NB4 (cell line): ENCODE measurements around the gene DUSP7.
A peak's percentile ranks its signal among the peaks of the same experiment; 100 is the strongest.

ENCODE experiments used
- DNase-seq: peaks from one replicate; pipeline ENCODE4 v3.0.0; 2010; ENCODE audit warnings: low read depth
- H3K4me3 ChIP-seq: one replicate; pipeline ENCODE4 v1.5.1; 2011; ENCODE audit warnings: mild to moderate bottlenecking, low read depth, low read length, moderate library complexity
- MYC ChIP-seq: IDR thresholded peaks from 2 replicates; pipeline ENCODE4 v1.6.1; 2011; ENCODE audit warnings: low read depth, low read length
- POLR2A ChIP-seq: IDR thresholded peaks from 2 replicates; pipeline ENCODE4 v1.6.1; 2011; ENCODE audit warnings: mild to moderate bottlenecking; ENCODE audit not compliant: insufficient read length; ENCODE audit errors: extremely low read depth
- TF ChIP-seq, protein P1 (sequence below): IDR thresholded peaks from one replicate; pipeline ENCODE4 v1.5.1; 2012; ENCODE audit warnings: low read depth, low read length
- TF ChIP-seq, protein P2 (sequence below): IDR thresholded peaks from 2 replicates; pipeline ENCODE4 v1.6.1; 2011; ENCODE audit warnings: low read depth, low read length

Gene DUSP7

GRCh38 chr3:52090933-52091468 is 34.6 kb upstream of the DUSP7 start:
- no peak for DNase-seq
- H3K4me3 ChIP-seq: no peak overlapping the region
- TF ChIP-seq, protein P1, sequence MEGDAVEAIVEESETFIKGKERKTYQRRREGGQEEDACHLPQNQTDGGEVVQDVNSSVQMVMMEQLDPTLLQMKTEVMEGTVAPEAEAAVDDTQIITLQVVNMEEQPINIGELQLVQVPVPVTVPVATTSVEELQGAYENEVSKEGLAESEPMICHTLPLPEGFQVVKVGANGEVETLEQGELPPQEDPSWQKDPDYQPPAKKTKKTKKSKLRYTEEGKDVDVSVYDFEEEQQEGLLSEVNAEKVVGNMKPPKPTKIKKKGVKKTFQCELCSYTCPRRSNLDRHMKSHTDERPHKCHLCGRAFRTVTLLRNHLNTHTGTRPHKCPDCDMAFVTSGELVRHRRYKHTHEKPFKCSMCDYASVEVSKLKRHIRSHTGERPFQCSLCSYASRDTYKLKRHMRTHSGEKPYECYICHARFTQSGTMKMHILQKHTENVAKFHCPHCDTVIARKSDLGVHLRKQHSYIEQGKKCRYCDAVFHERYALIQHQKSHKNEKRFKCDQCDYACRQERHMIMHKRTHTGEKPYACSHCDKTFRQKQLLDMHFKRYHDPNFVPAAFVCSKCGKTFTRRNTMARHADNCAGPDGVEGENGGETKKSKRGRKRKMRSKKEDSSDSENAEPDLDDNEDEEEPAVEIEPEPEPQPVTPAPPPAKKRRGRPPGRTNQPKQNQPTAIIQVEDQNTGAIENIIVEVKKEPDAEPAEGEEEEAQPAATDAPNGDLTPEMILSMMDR: no peak

- TF ChIP-seq, protein P2, sequence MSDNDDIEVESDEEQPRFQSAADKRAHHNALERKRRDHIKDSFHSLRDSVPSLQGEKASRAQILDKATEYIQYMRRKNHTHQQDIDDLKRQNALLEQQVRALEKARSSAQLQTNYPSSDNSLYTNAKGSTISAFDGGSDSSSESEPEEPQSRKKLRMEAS: no peak
- TF ChIP-seq, protein P1: no peak
- TF ChIP-seq MYC: no peak
- no peak for TF ChIP-seq POLR2A
- H3K4me3 ChIP-seq: no peak overlapping the region
- DNase-seq: peak; percentile 64
These were observed 34.0 kb upstream of the DUSP7 start for GRCh38 chr3:52090131-52090932.

DNA sequence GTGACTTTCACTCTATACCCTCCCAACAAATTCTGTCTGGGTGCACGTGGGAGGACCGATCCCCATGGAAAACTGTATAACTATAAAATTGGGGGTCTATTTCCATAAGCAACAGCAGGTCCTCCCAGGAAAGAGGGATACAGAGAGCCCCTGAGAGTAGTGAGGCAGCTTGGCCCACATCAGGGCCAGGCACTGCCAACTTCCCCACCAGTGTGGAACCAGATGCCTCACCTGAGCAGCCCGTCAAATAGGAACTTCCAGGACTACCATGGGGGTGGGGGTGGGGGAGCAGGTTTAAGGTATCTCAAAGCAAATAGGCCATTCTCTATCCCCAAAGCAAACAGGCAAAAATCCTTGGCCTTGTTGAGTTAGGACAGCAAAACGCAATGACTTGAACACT is 33.3 kb upstream of the DUSP7 start:
- no peak overlapping the region for H3K4me3 ChIP-seq
- no peak for DNase-seq

DNA sequence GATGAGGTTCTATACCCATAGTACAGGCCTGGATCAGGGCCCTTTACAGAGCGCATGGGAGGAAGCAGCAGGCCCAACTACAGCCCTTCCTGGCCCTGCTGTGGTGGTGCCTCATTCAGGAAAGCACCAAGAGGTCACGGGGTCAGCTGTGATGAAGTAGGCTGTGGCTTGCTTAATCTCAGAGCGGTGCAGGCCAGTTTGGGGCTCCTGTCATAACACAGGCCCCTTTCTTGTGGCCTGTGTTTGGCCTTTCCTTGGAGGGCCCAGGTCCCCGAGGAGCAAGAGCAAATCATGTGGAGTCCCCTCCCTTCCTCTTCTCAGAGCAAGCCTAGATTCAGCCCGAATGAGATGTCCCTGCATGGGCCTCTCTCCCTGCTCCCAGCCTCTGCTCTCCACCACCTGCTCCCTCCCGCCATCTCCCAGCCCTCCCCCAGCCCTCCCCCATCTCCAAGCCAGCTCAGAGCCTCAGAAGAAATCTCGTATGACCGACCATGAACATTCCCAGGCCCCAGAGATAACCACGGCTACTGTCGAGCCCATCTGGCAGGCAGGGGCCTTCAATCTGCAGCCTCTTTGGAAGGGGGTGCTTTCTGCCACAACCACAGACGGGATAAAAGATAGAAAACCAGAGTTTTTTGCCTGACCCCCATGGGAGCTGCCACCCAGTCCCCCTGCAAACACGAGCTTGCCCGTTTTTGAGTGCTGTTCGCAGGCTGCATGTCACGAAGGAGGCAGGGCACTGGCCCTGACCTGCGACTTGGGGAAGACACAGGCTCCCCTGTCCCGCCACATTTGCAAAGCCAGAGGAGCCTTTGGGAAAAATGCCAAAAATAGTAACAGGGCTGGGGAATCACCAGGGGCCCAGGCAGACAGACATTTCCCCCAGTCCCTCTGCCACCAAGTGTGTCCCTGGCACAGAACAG is 32.3 kb upstream of the DUSP7 start:
- peak; percentile 95 for DNase-seq
- no peak overlapping the region for H3K4me3 ChIP-seq
- TF ChIP-seq, protein P1: no peak
- TF ChIP-seq, protein P2: peak; percentile 11; the same call in 1 of the 2 replicates
- TF ChIP-seq MYC: peak; percentile 51; the same call in 1 of the 2 replicates

More for the DNA sequence above, 33.3 kb upstream of the DUSP7 start:
- TF ChIP-seq MYC (no peak), POLR2A (no peak)
- TF ChIP-seq, protein P1: no peak
- TF ChIP-seq, protein P2: no peak

DNA sequence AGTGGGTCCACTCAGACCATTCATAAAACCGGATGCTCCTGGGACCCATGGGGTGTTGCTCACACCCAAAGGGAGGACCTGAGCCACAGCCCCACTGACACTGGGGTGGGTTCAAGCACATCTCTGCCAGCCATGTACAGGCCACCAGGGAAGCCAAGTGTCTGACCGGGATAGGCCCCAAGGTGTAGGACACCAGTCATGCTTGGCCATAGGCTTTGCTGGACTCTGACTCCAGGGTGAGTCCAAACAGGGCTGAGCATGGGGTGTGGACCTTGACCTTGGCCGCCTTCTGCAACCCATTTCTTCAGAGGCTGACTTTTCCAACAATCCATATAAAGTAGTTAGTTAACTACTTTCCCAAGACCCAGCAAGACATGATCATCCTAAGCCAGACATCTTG is 31.4 kb upstream of the DUSP7 start:
- H3K4me3 ChIP-seq: no peak overlapping the region
- DNase-seq: peak; percentile 49
- TF ChIP-seq POLR2A (no peak), MYC (no peak)
- TF ChIP-seq, protein P2: no peak
- TF ChIP-seq, protein P1: no peak
